ENCODE data around the gene CFB. TPM values are rescaled to one million over a fixed set of nuclear protein-coding genes. Genes with fewer than 3 reads are reported as not detected.

The CFB gene
- total and polyA plus RNA-seq, 2 of the 13 experiments (the other 11 are each of a cell fraction or from before 2014, with no cell fraction given), result 171 to 513 TPM

- TF ChIP-seq, protein P1, sequence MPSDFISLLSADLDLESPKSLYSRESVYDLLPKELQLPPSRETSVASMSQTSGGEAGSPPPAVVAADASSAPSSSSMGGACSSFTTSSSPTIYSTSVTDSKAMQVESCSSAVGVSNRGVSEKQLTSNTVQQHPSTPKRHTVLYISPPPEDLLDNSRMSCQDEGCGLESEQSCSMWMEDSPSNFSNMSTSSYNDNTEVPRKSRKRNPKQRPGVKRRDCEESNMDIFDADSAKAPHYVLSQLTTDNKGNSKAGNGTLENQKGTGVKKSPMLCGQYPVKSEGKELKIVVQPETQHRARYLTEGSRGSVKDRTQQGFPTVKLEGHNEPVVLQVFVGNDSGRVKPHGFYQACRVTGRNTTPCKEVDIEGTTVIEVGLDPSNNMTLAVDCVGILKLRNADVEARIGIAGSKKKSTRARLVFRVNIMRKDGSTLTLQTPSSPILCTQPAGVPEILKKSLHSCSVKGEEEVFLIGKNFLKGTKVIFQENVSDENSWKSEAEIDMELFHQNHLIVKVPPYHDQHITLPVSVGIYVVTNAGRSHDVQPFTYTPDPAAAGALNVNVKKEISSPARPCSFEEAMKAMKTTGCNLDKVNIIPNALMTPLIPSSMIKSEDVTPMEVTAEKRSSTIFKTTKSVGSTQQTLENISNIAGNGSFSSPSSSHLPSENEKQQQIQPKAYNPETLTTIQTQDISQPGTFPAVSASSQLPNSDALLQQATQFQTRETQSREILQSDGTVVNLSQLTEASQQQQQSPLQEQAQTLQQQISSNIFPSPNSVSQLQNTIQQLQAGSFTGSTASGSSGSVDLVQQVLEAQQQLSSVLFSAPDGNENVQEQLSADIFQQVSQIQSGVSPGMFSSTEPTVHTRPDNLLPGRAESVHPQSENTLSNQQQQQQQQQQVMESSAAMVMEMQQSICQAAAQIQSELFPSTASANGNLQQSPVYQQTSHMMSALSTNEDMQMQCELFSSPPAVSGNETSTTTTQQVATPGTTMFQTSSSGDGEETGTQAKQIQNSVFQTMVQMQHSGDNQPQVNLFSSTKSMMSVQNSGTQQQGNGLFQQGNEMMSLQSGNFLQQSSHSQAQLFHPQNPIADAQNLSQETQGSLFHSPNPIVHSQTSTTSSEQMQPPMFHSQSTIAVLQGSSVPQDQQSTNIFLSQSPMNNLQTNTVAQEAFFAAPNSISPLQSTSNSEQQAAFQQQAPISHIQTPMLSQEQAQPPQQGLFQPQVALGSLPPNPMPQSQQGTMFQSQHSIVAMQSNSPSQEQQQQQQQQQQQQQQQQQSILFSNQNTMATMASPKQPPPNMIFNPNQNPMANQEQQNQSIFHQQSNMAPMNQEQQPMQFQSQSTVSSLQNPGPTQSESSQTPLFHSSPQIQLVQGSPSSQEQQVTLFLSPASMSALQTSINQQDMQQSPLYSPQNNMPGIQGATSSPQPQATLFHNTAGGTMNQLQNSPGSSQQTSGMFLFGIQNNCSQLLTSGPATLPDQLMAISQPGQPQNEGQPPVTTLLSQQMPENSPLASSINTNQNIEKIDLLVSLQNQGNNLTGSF (CRISPR knock-in tag; IDR thresholded peaks at IDR 0.05), result 0 out of 2 replicates have a peak, but pooled peaks have one; percentile 32
- TF ChIP-seq ZBTB44 (CRISPR knock-in tag; IDR thresholded peaks at IDR 0.05) (no peak), SP4 (CRISPR knock-in tag; IDR thresholded peaks at IDR 0.05) (no peak), RARG (CRISPR knock-in tag; IDR thresholded peaks at IDR 0.05; ENCODE audit: low read depth) (no peak), ZNF33B (CRISPR knock-in tag; IDR thresholded peaks at IDR 0.05) (no peak), ZNF543 (CRISPR knock-in tag; IDR thresholded peaks at IDR 0.05) (peak; percentile 65; the same call in 1 of the 2 replicates), SRSF1 (optimal IDR thresholded peaks at IDR 0.05; ENCODE audit: low read depth, low read length) (no peak), KDM5A (IDR thresholded peaks at IDR 0.05; ENCODE audit: borderline replicate concordance, low read length) (no peak), ZBTB7B (CRISPR knock-in tag; IDR thresholded peaks at IDR 0.05) (no peak)
- TF ChIP-seq, protein P2, sequence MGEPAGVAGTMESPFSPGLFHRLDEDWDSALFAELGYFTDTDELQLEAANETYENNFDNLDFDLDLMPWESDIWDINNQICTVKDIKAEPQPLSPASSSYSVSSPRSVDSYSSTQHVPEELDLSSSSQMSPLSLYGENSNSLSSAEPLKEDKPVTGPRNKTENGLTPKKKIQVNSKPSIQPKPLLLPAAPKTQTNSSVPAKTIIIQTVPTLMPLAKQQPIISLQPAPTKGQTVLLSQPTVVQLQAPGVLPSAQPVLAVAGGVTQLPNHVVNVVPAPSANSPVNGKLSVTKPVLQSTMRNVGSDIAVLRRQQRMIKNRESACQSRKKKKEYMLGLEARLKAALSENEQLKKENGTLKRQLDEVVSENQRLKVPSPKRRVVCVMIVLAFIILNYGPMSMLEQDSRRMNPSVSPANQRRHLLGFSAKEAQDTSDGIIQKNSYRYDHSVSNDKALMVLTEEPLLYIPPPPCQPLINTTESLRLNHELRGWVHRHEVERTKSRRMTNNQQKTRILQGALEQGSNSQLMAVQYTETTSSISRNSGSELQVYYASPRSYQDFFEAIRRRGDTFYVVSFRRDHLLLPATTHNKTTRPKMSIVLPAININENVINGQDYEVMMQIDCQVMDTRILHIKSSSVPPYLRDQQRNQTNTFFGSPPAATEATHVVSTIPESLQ (CRISPR knock-in tag; conservative IDR thresholded peaks at IDR 0.05), result no peak
Observed at GRCh38 chr6:31927863-31928671, 17.8 kb upstream of the CFB start (continued).
